NCI-H446 treated with DMSO at 0.1 percent for 48 hours (cell line): Measurements from ENCODE around the gene REEP1.
"Not testable (repeated sequence)": the region's sequence is repeated elsewhere in the genome, so short reads cannot be mapped to it uniquely, and the experiment has no call there.

Source experiments
- DNase-seq: peaks from one replicate; lab custom pipeline; 2025; lab: John Stamatoyannopoulos, UW

Gene REEP1

DNA sequence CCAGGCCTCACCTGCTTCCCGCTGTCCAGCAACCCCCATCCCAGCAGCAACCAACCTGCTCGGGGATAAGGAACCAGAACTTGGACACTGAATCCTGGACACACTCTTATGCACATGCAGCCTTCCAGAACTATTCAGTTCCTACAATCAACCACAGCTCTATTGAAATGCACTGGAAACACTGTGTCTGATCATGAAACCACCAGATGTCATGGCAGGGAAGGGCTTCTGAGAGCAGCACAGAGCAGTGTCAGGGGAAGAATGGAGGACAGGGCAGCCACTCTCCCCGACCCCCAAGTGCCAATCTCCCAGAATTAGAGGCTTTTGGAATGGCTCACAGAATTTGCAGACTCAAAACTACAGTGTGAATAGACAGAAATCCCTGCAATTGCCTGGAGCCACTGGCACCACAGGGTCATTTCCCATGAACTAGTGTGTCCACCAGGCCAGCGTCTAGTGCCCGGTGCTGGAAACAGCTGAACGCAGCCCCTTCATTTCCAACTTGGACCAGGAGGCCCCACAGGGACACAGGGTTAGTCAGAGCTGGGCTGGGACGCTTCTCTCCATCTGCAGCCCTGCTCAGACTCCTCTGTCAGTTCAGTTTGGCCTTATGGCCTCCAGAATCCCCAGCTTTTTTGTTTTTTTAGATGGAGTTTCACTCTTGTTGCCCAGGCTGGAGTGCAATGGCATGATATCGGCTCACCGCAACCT lies 112.6 kb downstream of the REEP1 start:
- DNase-seq = no peak

- DNase-seq = no peak
Measured at GRCh38 chr2:86223927-86224560, 113.4 kb downstream of the REEP1 start.

GRCh38 chr2:86223140-86223926 lies 114.1 kb downstream of the REEP1 start:
- DNase-seq = no peak

DNA sequence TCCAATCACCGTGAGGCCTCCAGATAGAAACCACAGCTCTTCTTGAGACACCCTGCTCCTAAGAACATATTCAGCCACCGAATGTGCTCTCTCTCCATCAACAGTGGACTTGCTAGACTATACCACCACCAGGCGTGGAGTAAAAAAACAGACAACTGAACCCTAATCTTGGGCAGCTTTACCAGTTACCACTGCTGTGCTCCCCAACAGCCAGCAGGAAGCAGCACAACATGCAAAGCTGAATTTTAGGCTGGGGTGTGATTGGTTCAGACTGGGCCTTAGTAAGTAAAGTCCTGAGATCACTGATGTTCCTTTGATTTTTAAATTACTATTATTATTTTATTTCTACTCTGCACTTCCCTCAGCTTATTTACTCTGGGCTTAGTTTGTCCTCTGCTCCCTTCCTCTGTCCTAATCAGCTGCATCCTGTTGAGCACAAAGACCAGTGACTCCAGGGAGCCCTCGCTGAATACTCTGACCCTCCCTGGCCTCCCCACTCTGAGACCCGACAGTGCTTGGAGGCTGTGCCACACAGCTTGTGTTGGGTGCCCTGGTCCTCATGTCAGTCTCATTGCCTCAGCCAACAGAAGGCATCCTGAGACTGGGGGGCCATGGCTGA lies 116.3 kb downstream of the REEP1 start:
- DNase-seq = peak; percentile 24

- DNase-seq = no peak
Measured at GRCh38 chr2:86219896-86220295, 117.5 kb downstream of the REEP1 start.

- no peak for DNase-seq
Measured at GRCh38 chr2:86218124-86218523, 119.3 kb downstream of the REEP1 start.

DNA sequence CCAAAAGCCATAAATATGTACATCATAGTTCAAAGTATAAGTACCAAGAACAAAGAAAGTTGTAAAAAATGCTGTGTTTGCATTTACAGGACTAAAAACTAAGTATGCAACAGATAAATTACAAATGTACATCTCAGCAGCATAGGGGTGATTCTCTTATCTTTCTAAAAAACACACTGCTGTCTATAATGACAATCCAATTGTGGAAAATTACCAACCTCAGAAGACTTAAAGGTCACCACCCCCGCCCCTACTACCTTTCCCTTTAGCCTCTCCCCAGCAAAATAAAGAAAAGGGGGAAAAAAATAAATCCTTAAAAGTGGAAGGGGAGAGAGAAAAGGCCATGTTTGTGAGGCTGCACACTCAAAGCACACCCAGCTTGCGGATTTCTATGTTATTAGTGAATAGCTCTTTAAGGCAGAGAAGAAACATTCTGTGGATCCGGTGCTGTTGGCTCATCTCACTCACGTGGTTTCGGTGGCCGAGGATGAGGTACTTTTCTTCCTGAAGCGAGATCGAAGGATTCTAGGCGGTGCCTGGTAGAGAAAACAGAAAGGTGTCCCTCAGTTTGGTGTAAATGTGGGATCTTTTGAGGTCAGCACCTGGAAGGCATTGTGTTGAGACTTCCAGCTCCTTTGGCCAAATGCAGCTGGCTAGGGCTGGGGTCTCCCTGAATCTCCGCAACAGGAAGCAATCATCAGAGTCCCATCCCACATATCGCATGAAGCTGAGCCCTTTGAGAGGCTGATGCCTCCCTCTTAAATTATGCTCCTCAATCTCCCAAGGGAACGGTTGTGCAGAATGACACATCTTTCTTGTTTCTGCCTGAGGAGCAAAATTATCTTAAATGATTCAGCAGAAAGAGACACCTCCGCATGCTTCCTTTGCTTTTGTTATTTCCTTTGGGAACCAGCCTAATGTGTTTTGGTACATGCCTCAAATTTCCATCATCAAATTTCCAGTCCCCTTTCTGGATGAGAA lies 120.6 kb downstream of the REEP1 start:
- DNase-seq = no peak

- no peak for DNase-seq
Measured at GRCh38 chr2:86214503-86214832, 123.0 kb downstream of the REEP1 start.

- no peak for DNase-seq
Measured at GRCh38 chr2:86213699-86214502, 123.5 kb downstream of the REEP1 start.

DNA sequence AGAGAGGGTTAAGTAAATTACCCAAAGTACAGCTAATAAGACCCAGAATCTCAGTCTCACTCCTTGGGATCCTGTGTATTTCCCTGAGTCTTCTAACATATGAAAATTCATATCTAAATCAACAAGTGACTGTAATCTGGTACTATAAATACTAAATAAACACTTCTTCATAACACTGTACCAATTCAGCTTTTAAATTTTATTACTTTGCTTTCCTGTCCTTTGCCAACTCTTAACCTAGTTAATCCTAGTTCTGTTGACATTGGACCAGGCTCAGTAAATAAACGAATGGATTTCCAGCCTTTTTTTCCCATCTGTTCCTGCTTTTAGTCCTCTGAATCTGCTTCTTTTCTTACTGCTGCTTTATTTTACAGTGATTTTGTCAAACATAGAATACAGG lies 124.4 kb downstream of the REEP1 start:
- DNase-seq = no peak

DNA sequence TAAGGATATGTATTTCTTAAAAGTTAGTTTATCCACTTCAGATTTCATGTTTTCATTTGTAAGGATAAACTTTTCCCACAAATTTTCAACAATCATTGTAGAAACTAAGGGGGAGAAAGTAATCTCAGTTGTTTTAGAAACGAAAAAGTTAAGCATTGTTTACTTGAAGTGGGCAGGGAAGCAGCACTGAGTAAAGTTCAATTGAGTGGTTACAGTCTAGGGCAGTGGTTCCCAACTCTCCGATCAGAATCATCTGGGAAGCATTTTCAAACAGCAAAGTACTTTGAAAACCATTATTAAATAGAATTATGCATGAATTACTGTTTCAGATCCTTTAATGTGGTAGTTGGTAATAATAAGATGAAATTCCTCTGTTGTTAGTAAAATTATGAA lies 125.6 kb downstream of the REEP1 start:
- no peak for DNase-seq

DNA sequence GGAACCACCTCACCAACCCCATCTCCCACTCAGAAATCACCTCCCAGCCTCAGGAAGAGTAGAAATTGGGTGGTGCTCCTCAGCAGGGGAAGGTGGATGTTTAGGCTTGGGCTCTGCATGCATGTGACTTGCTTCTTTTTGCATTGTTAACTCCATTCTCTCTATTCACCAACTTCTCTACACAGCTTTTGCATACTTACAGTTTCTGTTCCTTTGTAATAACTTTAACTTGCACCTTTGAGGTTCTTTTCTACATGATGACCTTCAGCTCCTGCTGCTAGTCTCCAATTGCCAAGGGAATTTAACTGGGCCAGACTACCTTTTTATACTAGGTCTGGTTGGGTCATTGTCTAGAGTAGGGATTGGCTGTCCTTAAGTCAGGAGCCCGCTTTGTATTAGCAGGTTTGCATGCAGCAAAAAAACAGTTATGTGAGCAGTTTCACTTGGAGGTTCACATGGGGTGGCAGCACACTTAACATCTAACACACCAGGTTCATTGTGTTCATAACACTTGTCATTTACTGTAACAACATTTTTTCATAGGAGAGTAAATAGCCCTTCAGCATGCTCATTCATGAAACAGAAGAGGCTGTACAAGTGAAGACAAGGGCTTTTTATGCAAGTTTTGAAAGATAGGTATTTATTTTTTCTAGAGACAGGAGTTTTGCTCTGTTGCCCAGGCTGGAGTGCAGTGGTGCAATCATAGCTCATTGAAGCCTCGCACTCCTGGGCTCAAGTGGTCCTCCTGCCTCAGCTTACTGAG lies 126.2 kb downstream of the REEP1 start:
- no peak for DNase-seq

DNA sequence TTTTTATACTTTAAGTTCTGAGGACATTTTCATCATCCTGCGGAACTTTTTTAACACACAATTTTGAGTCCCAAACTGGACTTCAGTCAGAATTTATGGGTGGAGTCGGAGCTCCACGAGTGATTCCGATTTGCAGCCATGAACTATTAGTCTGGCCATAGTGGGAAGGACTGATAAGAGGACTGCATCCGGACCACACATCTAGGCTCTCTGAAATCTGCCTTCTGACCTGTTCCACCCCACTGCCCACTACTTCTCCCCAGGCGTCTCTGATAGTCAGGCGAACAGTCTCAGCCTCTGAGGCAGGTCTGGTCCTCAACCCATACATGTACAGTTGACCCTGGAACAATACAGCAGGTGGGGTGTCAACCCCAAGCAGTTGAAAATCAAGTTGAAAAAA lies 133.0 kb downstream of the REEP1 start:
- no peak for DNase-seq

GRCh38 chr2:86203614-86204013 lies 133.8 kb downstream of the REEP1 start:
- no peak for DNase-seq

- DNase-seq = no peak
Measured at GRCh38 chr2:86202702-86203101, 134.7 kb downstream of the REEP1 start.

- no peak for DNase-seq
Measured at GRCh38 chr2:86202336-86202692, 135.1 kb downstream of the REEP1 start.

GRCh38 chr2:86201671-86202335 lies 135.6 kb downstream of the REEP1 start:
- DNase-seq = no peak

GRCh38 chr2:86200564-86200963 lies 136.9 kb downstream of the REEP1 start:
- DNase-seq = not testable (repeated sequence)

- no peak for DNase-seq
Measured at GRCh38 chr2:86199834-86200177, 137.6 kb downstream of the REEP1 start.
